ENCODE data around the gene RCBTB1. TPM values are rescaled to one million over a fixed set of nuclear protein-coding genes. Genes with fewer than 3 reads are reported as not detected.
"Not testable (repeated sequence)": the region's sequence is repeated elsewhere in the genome, so short reads cannot be mapped to it uniquely, and the experiment has no call there.

Gene RCBTB1
- polyA plus RNA-seq, 2 of the 4 experiments (the other 2 are of a cell fraction): 11.9 to 20.7 TPM

DNA sequence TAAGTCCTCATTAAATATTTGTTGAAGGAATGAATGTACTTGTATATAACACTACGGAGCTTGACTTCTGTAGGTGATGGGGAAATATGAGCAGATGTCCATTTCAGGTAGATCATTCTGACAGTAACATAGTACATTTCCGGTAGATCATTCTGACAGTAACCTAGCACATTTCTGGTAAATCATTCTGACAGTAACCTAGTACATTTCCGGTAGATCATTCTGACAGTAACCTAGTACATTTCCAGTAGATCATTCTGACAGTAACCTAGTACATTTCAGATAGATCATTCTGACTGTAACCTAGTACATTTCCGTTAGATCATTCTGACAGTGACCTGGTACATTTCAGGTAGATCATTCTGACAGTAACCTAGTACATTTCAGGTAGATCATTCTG is 87.2 kb downstream of the RCBTB1 start:
- CTCF ChIA-PET: no interaction called here
- POLR2A ChIA-PET: no interaction called here
- no peak for FAIRE-seq

DNA sequence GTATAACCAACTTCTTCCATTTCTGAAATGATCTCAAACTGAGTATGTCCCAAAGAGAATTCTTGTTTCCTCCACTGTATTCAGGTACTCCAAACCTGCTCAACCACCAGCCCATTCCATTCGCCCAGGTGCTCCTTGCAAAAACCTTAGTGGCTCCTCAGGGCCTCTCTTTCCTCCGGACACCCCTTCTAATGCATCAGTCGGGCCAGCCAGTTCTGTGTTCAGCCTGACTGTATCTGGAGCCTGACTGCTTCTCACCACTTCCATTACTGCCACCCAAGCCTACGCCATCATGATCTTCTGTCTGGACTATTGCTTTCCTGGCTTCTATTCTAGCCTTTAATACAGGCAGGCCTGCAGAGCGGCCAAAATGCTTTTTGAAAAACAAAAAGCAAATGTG is 88.1 kb downstream of the RCBTB1 start:
- TF ChIP-seq, protein P1, sequence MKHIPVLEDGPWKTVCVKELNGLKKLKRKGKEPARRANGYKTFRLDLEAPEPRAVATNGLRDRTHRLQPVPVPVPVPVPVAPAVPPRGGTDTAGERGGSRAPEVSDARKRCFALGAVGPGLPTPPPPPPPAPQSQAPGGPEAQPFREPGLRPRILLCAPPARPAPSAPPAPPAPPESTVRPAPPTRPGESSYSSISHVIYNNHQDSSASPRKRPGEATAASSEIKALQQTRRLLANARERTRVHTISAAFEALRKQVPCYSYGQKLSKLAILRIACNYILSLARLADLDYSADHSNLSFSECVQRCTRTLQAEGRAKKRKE (CRISPR knock-in tag; IDR thresholded peaks at IDR 0.05; ENCODE audit: low read depth): no peak
- TF ChIP-seq PHF8 (IDR thresholded peaks at IDR 0.05; ENCODE audit: borderline replicate concordance, low read depth) (no peak), RCOR1 (IDR thresholded peaks at IDR 0.05; ENCODE audit: low read depth, low read length) (no peak), CBX2 (IDR thresholded peaks at IDR 0.05; ENCODE audit: borderline replicate concordance, low read depth) (no peak), SMC3 (IDR thresholded peaks at IDR 0.05) (no peak)
- TF ChIP-seq, protein P2, sequence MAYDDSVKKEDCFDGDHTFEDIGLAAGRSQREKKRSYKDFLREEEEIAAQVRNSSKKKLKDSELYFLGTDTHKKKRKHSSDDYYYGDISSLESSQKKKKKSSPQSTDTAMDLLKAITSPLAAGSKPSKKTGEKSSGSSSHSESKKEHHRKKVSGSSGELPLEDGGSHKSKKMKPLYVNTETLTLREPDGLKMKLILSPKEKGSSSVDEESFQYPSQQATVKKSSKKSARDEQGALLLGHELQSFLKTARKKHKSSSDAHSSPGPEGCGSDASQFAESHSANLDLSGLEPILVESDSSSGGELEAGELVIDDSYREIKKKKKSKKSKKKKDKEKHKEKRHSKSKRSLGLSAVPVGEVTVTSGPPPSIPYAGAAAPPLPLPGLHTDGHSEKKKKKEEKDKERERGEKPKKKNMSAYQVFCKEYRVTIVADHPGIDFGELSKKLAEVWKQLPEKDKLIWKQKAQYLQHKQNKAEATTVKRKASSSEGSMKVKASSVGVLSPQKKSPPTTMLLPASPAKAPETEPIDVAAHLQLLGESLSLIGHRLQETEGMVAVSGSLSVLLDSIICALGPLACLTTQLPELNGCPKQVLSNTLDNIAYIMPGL (CRISPR knock-in tag; IDR thresholded peaks at IDR 0.05; ENCODE audit: borderline replicate concordance): no peak
- TF ChIP-seq, protein P3, sequence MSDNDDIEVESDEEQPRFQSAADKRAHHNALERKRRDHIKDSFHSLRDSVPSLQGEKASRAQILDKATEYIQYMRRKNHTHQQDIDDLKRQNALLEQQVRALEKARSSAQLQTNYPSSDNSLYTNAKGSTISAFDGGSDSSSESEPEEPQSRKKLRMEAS (IDR thresholded peaks at IDR 0.05): no peak
- no peak for FAIRE-seq
- POLR2A ChIA-PET: no interaction called here

More for the DNA sequence above, 87.2 kb downstream of the RCBTB1 start:
- TF ChIP-seq BHLHE40 (IDR thresholded peaks at IDR 0.05; ENCODE audit: low read depth, low read length) (no peak), NFE2L2 (conservative IDR thresholded peaks at IDR 0.05; ENCODE audit: low read length) (no peak)
- Histone ChIP-seq H3K4me1 (peaks cover 8% of the 10 kb centered on the region), H3K4me3 (no peak overlapping the region), H3K27ac (no peak overlapping the region), H3K9me3 (no peaks in the 10 kb centered on the region), H3K4me2 (no peak overlapping the region)
- WGBS (ENCODE audit: missing lambda C conversion rate): 82% methylated on average over 4 of the region's 4 CpGs
- ATAC-seq: no peak
- no peak for DNase-seq (ENCODE audit: low read depth in 1 of 2, low spot score in 1 of 2)

DNA sequence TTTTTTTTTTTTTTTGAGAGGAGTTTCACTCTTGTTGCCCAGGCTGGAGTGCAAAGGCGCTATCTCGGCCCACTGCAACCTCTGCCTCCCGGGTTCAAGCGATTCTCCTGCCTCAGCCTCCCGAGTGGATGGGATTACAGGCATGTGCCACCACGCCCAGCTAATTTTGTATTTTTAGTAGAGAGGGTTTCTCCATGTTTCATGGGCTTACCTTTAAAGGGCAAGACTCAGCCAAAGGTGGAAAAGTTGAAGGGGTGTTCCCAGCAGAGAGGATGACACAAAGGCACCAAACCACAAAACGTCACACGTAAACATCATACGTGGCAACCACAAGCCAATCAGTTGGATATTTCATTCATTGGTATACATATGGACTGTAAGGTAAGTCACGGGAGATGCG is 88.5 kb downstream of the RCBTB1 start:
- FAIRE-seq: not testable (repeated sequence)

More for the DNA sequence above, 88.1 kb downstream of the RCBTB1 start:
- Histone ChIP-seq H3K4me1 (peaks cover 8% of the 10 kb centered on the region), H3K4me2 (no peak overlapping the region), H3K9me3 (no peaks in the 10 kb centered on the region), H3K4me3 (no peak overlapping the region), H3K27ac (no peak overlapping the region)
- no peak for ATAC-seq
- CTCF ChIA-PET: interaction anchor here (0.8 kb wide), 1 partner anchor 14 kb away, joined by 4 read pairs; no protein-coding TSS in a partner anchor
- DNase-seq (ENCODE audit: low read depth in 1 of 2, low spot score in 1 of 2): no peak
- 96% methylated on average over 5 of the region's 5 CpGs for WGBS (ENCODE audit: missing lambda C conversion rate)

DNA sequence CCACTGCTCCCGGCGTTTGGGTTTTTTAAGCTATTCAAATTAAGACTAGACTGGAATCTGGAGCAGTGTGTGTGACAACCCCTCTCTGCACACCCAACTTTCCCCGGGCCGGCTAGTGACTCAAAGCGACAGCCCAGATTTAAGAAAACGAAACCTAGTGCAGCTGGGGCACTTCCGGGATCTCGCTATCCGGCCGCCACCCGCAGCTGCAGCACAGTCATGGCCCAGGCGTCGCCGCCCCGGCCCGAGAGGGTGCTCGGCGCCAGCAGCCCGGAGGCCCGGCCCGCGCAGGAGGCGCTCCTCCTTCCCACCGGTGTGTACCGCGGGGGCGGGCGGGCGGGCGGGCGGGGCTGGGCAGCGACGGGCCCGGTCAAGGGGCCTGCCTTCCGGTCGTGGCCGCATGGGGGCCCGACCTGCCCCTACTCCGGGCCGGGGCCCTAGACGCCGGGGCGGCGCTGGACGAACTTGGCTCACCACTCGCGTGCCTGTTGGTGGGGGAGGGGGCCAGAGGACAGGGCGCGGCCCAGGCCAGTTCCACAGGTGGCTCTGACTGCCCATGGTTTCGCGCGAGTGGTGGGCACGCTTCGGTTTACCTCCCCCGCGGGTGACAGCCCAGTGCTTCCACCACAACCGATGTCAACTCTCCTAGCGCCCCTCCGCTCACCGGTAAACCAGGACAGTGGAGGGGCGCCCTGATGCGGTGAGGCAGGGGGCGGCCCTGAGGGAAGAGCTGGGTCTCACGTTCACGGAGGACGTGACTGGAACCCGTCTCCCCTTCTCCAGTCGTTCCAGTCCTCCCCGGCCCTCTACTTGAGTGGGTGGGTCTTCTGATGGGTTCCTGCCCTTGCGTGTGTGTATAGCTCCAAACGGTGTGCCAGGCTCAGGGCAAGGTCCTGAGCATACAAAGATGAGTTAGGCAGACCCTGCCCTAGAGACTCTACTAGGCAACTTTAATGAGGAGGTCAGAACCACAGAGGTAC is 89.3 kb downstream of the RCBTB1 start, which contains the start of gene PHF11:
TSS of gene PHF11 (plus strand) at position 171 of the 980 bp plus-strand sequence. CDS start at position 220, 49 bp downstream.
- no peaks in the 10 kb centered on the region for H3K9me3 ChIP-seq
- WGBS (ENCODE audit: missing lambda C conversion rate): 60% methylated on average over 8 of the region's 71 CpGs
- ATAC-seq (peak; percentile 86 to 89), FAIRE-seq (no peak), DNase-seq (ENCODE audit: low read depth in 1 of 2, low spot score in 1 of 2) (peak; percentile 23 to 56)
- peak within 1 kb of the TSS; percentile 83 to 98 for H3K27ac ChIP-seq
- CTCF ChIA-PET: interaction anchor here (0.8 kb wide), 1 partner anchor 15 kb away, joined by 4 read pairs; no protein-coding TSS in a partner anchor
- H3K4me3 ChIP-seq: peak within 1 kb of the TSS; percentile 83
- H3K4me2 ChIP-seq: peak within 1 kb of the TSS; percentile 93
- H3K4me1 ChIP-seq: peaks cover 8% of the 10 kb centered on the region
- POLR2A ChIA-PET: interaction anchor here (1.0 to 1.9 kb wide), 2 partner anchors 52 to 182 kb away, joined by 3 to 10 read pairs; partner anchors contain the start of genes CAB39L and SETDB2
- TF ChIP-seq, protein P4, sequence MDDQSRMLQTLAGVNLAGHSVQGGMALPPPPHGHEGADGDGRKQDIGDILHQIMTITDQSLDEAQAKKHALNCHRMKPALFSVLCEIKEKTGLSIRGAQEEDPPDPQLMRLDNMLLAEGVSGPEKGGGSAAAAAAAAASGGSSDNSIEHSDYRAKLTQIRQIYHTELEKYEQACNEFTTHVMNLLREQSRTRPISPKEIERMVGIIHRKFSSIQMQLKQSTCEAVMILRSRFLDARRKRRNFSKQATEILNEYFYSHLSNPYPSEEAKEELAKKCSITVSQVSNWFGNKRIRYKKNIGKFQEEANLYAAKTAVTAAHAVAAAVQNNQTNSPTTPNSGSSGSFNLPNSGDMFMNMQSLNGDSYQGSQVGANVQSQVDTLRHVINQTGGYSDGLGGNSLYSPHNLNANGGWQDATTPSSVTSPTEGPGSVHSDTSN (IDR thresholded peaks at IDR 0.05): no peak
- TF ChIP-seq CBX2 (IDR thresholded peaks at IDR 0.05; ENCODE audit: borderline replicate concordance, low read depth) (no peak), NFE2L2 (conservative IDR thresholded peaks at IDR 0.05; ENCODE audit: low read length) (no peak), PHF8 (IDR thresholded peaks at IDR 0.05; ENCODE audit: borderline replicate concordance, low read depth) (no peak), GATA3 (IDR thresholded peaks at IDR 0.05; ENCODE audit: borderline replicate concordance) (no peak), EHMT2 (IDR thresholded peaks at IDR 0.05; ENCODE audit: low read depth) (no peak), CHD2 (IDR thresholded peaks at IDR 0.05; ENCODE audit: low read length, partially characterized antibody) (no peak), NR3C1 (IDR thresholded peaks at IDR 0.05) (no peak), CBX8 (IDR thresholded peaks at IDR 0.05) (no peak), ESRRA (IDR thresholded peaks at IDR 0.05; ENCODE audit: borderline replicate concordance, low read length) (no peak), KDM5A (IDR thresholded peaks at IDR 0.05) (no peak), FOXS1 (CRISPR knock-in tag; IDR thresholded peaks at IDR 0.05) (no peak), SMC3 (IDR thresholded peaks at IDR 0.05) (no peak), RAD21 (conservative IDR thresholded peaks at IDR 0.05 in 1 of 2, IDR thresholded peaks at IDR 0.05 in 1 of 2) (no peak)
- TF ChIP-seq, protein P5, sequence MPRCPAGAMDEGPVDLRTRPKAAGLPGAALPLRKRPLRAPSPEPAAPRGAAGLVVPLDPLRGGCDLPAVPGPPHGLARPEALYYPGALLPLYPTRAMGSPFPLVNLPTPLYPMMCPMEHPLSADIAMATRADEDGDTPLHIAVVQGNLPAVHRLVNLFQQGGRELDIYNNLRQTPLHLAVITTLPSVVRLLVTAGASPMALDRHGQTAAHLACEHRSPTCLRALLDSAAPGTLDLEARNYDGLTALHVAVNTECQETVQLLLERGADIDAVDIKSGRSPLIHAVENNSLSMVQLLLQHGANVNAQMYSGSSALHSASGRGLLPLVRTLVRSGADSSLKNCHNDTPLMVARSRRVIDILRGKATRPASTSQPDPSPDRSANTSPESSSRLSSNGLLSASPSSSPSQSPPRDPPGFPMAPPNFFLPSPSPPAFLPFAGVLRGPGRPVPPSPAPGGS (IDR thresholded peaks at IDR 0.05): no peak
- TF ChIP-seq, protein P6, sequence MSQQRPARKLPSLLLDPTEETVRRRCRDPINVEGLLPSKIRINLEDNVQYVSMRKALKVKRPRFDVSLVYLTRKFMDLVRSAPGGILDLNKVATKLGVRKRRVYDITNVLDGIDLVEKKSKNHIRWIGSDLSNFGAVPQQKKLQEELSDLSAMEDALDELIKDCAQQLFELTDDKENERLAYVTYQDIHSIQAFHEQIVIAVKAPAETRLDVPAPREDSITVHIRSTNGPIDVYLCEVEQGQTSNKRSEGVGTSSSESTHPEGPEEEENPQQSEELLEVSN (IDR thresholded peaks at IDR 0.05; ENCODE audit: borderline replicate concordance, low read depth): 0 out of 2 replicates have a peak, but pooled peaks have one; percentile 23

More for the DNA sequence above, 88.5 kb downstream of the RCBTB1 start:
- WGBS (ENCODE audit: missing lambda C conversion rate): 87% methylated on average over 11 of the region's 11 CpGs
- not testable (repeated sequence) for DNase-seq (ENCODE audit: low read depth in 1 of 2, low spot score in 1 of 2); H3K4me2 ChIP-seq; H3K4me3 ChIP-seq; ATAC-seq; H3K27ac ChIP-seq; H3K4me1 ChIP-seq; H3K9me3 ChIP-seq
- POLR2A ChIA-PET: interaction anchor here (1.9 kb wide), 1 partner anchor 53 kb away, joined by 10 read pairs; the partner anchor contains the start of genes CAB39L and SETDB2
- CTCF ChIA-PET: interaction anchor here (0.8 kb wide), 1 partner anchor 14 kb away, joined by 4 read pairs; no protein-coding TSS in a partner anchor
